Activated CD4-positive, alpha-beta memory T cell treated with anti-CD3 and anti-CD28 coated beads, Interleukin-2, amount 10 ng/mL, durations not matched to agents 7 days and 5 days (primary cell): Measurements from ENCODE around the gene CYS1. TPM values are rescaled to one million over a fixed set of nuclear protein-coding genes. Genes with fewer than 3 reads are reported as not detected.

Experiments used
- CTCF ChIA-PET: fragments of 350-600 bp; sonication (Branson Sonifier 250); formaldehyde crosslinking; loops from one replicate; lab custom pipeline; 2021; ENCODE audit warnings: antibody characterized with exemption, inconsistent platforms; lab: Charles Lee
- POLR2A ChIA-PET: fragments of 350-600 bp; sonication (Branson Sonifier 250); formaldehyde crosslinking; loops from one replicate; lab custom pipeline; 2021; ENCODE audit warnings: antibody characterized with exemption; lab: Charles Lee
- DNase-seq: peaks from one replicate; pipeline ENCODE4 v3.0.0-alpha.2; 2020
- H3K27ac Mint-ChIP-seq: one replicate; pipeline ENCODE4 v1.8.0; 2021; ENCODE audit warnings: mild to moderate bottlenecking, mixed read lengths
- H3K27me3 Mint-ChIP-seq: one replicate; pipeline ENCODE4 v1.8.0; 2021; ENCODE audit warnings: mixed read lengths
- H3K36me3 Mint-ChIP-seq: one replicate; pipeline ENCODE4 v1.8.0; 2021; ENCODE audit warnings: low read depth, mixed read lengths
- H3K4me1 Mint-ChIP-seq: one replicate; pipeline ENCODE4 v1.8.0; 2021; ENCODE audit warnings: mixed read lengths
- H3K4me3 Mint-ChIP-seq: one replicate; pipeline ENCODE4 v1.8.0; 2021; ENCODE audit warnings: mild to moderate bottlenecking, mixed read lengths
- H3K9me3 Mint-ChIP-seq: one replicate; pipeline ENCODE4 v1.8.0; 2021; ENCODE audit warnings: mixed read lengths
- total RNA-seq, 2 experiments: library from RNA; stranded (reverse); gene quantifications; one replicate each; pipeline ENCODE4 v1.2.3, GENCODE V29; 2021

Gene CYS1
- total RNA-seq, 2 experiments from 2014 or later: 0.40 to 0.71 TPM

DNA sequence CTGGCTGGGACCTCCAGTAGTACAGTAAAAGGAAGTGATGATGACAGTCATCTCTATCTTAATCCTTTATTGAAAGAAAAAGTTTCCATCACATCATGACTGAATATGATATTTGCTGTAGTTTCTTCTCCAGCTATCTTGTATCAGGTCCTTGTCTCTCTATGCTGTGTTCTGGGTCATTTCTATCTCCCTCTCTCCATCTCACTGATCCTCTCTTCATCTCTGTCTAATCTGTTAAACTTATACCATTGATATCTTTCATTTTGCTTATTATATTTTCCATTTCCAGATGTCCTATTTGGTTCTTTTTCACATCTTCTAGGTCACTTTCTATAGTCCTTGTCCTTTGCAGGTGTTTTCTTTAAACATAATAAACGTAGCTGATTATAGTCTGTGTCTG, 12.3 kb downstream of the CYS1 start:
- H3K36me3 Mint-ChIP-seq: no peaks in the 10 kb centered on the region
- H3K27me3 Mint-ChIP-seq: peaks cover 6% of the 10 kb centered on the region
- CTCF ChIA-PET: interaction anchor here (0.8 to 3.8 kb wide), 3 partner anchors 20 to 368 kb away, joined by 3 to 13 read pairs (median 4); no protein-coding TSS in a partner anchor
- peaks cover 14% of the 10 kb centered on the region for H3K4me1 Mint-ChIP-seq
- no peak overlapping the region for H3K27ac Mint-ChIP-seq
- peaks cover 5% of the 10 kb centered on the region for H3K9me3 Mint-ChIP-seq
- no peak for DNase-seq
- POLR2A ChIA-PET: interaction anchor here (0.9 kb wide), 1 partner anchor 367 kb away, joined by 3 read pairs; no protein-coding TSS in a partner anchor
- no peak overlapping the region for H3K4me3 Mint-ChIP-seq

DNA sequence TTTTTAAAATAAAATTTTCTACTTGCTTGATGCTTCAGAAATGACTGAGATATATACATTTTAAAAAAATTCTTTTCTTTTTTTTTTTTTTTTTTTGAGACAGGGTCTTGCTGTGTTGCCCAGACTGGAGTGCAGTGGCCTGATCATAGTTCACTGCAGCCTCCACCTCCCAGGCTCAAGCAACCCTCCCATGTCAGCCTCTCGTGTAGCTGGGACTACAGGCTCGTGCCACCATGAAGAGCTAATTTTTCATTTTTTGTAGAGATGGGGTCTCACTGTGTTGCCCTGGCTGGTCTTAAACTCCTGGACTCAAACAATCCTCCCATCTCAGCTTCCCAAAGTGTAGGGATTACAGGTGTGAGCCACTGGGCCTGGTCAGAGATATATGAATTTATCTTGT, 12.9 kb downstream of the CYS1 start:
- POLR2A ChIA-PET: interaction anchor here (0.9 kb wide), 1 partner anchor 368 kb away, joined by 3 read pairs; no protein-coding TSS in a partner anchor
- Mint-ChIP-seq H3K9me3 (peaks cover 5% of the 10 kb centered on the region), H3K4me1 (peaks cover 10% of the 10 kb centered on the region), H3K27me3 (peaks cover 2% of the 10 kb centered on the region), H3K4me3 (no peak overlapping the region), H3K36me3 (no peaks in the 10 kb centered on the region), H3K27ac (no peak overlapping the region)
- CTCF ChIA-PET: interaction anchor here (3.8 kb wide), 1 partner anchor 29 kb away, joined by 13 read pairs; no protein-coding TSS in a partner anchor
- no peak for DNase-seq

DNA sequence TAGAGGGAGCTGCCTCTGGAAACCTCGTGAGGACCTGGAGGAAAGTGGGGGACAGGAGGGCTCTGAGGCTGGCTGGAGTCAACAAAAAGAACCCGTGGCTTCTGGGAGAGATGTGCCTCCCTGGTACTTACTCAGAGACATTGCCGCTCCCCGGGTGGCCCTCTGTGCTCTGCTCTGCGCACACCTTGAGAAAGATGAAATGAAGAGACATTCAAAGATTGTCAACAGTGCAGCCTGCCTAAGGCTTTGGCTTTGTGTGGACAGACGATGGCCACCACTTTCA, 14.5 kb downstream of the CYS1 start:
- H3K4me1 Mint-ChIP-seq: peaks cover 10% of the 10 kb centered on the region
- peaks cover 5% of the 10 kb centered on the region for H3K27me3 Mint-ChIP-seq
- no peak overlapping the region for H3K27ac Mint-ChIP-seq
- no peaks in the 10 kb centered on the region for H3K36me3 Mint-ChIP-seq
- no peak overlapping the region for H3K4me3 Mint-ChIP-seq
- ChIA-PET POLR2A (no interaction called here), CTCF (no interaction called here)
- H3K9me3 Mint-ChIP-seq: peaks cover 5% of the 10 kb centered on the region
- DNase-seq: no peak

DNA sequence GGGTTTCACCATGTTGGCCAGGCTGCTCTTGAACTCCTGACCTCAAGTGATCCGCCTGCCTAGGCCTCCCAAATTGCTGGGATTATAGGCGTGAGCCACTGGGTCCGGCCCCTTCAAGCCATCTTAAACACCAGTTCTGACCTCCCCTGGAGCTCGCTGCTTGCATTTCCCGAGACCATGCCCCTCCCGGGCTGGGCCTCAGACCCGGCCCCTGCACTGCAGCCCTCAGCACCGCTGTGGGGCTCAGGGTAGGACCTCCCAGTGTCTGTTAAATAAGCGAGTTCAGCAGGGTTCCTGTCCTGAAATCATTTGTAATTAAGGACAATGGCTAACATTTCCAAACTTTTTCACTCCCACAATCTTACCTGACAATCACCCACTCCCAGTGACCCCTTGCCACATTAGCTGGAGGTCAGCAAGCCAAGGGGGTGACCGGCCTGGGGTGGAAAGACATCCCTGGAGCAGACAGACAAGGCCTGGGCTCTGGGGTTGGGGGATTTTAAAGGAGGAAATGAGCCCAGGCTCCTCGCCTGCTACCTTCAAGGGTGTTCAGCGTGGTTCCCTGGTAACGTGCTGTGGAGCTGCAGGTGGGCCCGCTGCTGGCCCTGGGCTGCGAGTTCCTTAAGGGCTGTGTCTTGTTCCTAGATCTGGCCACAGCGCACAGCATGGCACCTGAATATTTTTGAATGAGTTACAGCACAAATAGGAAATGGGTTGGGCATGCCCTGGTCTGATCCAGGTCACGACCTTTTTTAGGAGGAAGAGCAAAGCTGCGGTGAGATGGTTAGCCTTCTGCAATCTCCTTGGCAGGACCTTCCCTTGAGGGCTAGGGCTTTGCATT, 15.1 kb downstream of the CYS1 start:
- Mint-ChIP-seq H3K4me1 (peaks cover 10% of the 10 kb centered on the region), H3K9me3 (peaks cover 5% of the 10 kb centered on the region), H3K27ac (no peak overlapping the region), H3K36me3 (no peaks in the 10 kb centered on the region), H3K27me3 (peaks cover 5% of the 10 kb centered on the region), H3K4me3 (no peak overlapping the region)
- CTCF ChIA-PET: interaction anchor here (0.6 to 2.5 kb wide), 4 partner anchors 8 to 81 kb away, joined by 3 to 12 read pairs (median 4); no protein-coding TSS in a partner anchor
- POLR2A ChIA-PET: interaction anchor here (1.0 kb wide), 1 partner anchor 163 kb away, joined by 3 read pairs; no protein-coding TSS in a partner anchor
- DNase-seq: no peak

DNA sequence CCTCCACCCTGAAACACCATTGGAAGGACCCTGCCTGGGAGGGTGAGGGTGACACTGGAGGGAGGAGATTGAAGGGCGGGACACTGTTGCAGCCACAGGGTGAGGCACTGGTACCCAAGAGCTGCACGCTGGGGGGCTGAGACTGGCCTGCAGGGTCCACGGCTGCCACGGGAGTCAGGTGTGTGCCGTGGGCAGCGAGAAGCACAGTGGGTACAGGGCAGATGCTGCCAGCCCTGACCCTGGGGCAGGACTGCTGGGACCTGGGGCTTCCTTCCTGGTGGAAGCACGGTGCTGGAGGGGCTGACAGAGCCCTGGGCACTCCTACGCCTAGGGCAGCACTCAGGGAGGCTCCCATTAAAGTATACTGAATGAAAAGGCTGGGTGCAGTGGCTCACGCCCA, 16.6 kb downstream of the CYS1 start:
- H3K4me3 Mint-ChIP-seq: no peak overlapping the region
- peaks cover 5% of the 10 kb centered on the region for H3K9me3 Mint-ChIP-seq
- H3K36me3 Mint-ChIP-seq: no peaks in the 10 kb centered on the region
- ChIA-PET CTCF (interaction anchor here (1.5 to 2.5 kb wide), 4 partner anchors 9 to 250 kb away, joined by 3 to 12 read pairs (median 4); no protein-coding TSS in a partner anchor), POLR2A (no interaction called here)
- no peak overlapping the region for H3K27ac Mint-ChIP-seq
- no peak for DNase-seq
- peaks cover 5% of the 10 kb centered on the region for H3K27me3 Mint-ChIP-seq
- H3K4me1 Mint-ChIP-seq: peaks cover 10% of the 10 kb centered on the region

DNA sequence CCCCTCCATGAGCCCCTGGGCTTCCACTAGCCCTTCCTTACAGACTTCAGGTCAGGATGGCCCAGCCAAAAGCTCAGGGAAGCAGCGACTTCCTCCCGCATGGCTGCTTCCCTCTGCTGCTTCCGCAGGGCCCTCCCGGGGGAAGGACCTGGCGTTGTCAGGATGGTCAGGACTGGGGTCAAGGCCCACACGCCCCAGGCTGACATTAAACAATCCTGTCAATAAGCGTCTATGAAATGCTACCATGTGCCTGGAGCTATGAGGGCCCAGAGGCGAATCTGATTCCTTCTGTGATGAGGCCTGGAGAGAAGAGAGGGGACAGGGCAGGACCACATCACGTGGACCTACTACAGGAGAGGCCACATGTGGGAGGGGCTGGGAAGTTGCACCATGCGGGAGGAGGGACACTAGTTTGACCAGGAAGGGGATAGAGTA, 17.3 kb downstream of the CYS1 start:
- Mint-ChIP-seq H3K27me3 (peaks cover 4% of the 10 kb centered on the region), H3K36me3 (no peaks in the 10 kb centered on the region), H3K4me3 (no peak overlapping the region), H3K4me1 (peaks cover 10% of the 10 kb centered on the region), H3K9me3 (peaks cover 3% of the 10 kb centered on the region), H3K27ac (no peak overlapping the region)
- CTCF ChIA-PET: interaction anchor here (1.5 to 2.5 kb wide), 3 partner anchors 10 to 249 kb away, joined by 3 to 12 read pairs (median 4); no protein-coding TSS in a partner anchor
- POLR2A ChIA-PET: no interaction called here
- no peak for DNase-seq

DNA sequence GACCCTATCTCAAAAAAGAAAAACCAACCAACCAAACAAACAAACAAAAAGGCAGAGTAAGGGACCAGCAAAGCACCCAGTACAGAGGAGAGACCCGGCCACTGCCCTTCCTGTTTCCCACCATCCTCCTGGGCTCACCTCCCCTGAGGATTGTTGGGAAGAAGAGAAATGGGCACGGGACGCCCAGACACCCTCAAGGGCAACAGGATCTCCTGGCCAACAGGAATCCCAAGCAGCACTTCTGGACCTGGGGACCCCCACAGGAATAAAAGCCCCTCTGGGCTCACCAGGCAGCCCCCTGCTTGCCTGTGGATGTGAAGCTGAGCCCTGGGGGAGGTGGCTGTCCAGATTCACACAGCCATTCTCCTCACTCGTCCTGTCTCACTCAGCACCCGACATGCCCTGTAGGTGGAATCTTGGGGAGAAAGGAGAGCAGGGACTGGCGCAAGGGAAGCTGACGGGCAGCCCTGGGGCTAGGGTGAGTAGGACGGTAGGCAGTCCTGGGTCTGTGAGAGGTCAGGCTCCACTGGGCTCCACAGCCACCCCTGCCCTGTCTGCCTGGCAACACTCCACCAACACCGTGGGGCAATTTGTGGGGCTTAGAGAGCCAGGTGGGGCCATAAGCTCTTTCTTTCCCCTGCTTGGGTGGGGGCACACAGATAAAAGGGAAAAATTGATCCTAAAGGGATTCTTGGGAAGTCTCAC, 18.8 kb downstream of the CYS1 start:
- H3K27ac Mint-ChIP-seq: no peak overlapping the region
- POLR2A ChIA-PET: no interaction called here
- no peak for DNase-seq
- CTCF ChIA-PET: interaction anchor here (0.9 to 2.0 kb wide), 3 partner anchors 11 to 82 kb away, joined by 3 to 7 read pairs (median 4); no protein-coding TSS in a partner anchor
- H3K27me3 Mint-ChIP-seq: peaks cover 5% of the 10 kb centered on the region
- H3K4me3 Mint-ChIP-seq: no peak overlapping the region
- H3K4me1 Mint-ChIP-seq: peaks cover 13% of the 10 kb centered on the region
- no peaks in the 10 kb centered on the region for H3K36me3 Mint-ChIP-seq
- H3K9me3 Mint-ChIP-seq: no peaks in the 10 kb centered on the region

DNA sequence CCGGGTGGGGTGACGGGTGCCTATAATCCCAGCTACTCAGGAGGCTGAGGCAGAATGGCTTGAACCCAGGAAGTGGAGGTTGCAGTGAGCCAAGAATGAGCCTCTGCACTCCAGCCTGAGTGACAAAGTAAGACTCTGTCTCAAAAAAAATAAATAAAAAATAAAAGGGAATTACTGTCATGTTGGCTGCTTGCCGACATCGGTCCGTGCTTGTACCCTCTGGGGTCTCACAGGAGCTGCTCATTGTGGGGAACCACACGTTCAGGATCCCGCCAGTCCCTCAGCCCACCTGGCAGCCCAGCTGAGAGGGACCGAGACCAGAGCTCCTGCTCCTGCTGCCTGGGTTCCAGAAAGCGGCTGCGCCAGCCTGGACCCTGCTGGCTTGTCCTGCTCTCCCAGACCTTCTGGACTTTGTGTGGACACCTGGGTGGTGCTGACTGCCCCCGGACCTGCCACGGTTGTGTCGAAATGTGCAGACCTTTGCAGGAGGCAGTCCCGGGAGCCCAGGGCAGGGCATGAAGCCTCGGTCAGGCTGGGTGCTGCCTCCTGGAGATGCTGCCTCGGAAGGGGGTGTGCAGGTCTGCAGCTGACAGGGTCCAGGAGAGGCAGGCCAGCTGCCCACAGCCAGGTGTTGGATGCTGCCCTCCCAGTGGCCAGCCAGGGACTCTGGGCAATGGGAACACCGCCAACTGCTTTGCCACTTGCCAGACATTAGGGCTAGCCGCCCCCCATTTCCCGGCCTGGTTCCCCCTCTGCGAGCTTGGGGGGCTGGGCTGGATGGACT, 20.5 kb downstream of the CYS1 start:
- Mint-ChIP-seq H3K36me3 (peaks cover 3% of the 10 kb centered on the region), H3K27ac (no peak overlapping the region), H3K4me1 (peaks cover 5% of the 10 kb centered on the region), H3K4me3 (no peak overlapping the region), H3K27me3 (peaks cover 5% of the 10 kb centered on the region), H3K9me3 (no peaks in the 10 kb centered on the region)
- ChIA-PET POLR2A (no interaction called here), CTCF (interaction anchor here (1.5 to 2.0 kb wide), 2 partner anchors 75 kb away, joined by 4 to 6 read pairs; no protein-coding TSS in a partner anchor)
- DNase-seq: no peak

DNA sequence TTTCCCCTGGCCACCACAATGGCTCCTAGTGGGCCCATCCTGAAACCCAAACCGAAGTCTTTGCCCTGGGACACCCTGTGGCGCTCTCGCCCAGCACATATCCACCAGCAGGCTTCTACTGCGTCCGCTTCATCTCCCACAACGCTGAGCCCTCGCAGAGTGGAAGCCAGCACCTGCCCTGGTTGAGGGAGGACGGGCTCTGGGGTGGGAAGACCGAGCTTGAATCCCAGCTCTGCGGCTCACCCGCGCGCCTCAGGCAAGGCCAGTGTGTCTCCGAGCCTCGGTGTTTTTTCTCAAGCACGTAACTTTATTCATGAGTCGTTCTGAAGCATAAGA, 21.2 kb downstream of the CYS1 start:
- Mint-ChIP-seq H3K4me3 (no peak overlapping the region), H3K36me3 (peaks cover 11% of the 10 kb centered on the region), H3K4me1 (peaks cover 5% of the 10 kb centered on the region), H3K27me3 (peaks cover 5% of the 10 kb centered on the region), H3K9me3 (no peaks in the 10 kb centered on the region), H3K27ac (no peak overlapping the region)
- no peak for DNase-seq
- CTCF ChIA-PET: interaction anchor here (1.5 kb wide), 1 partner anchor 75 kb away, joined by 6 read pairs; no protein-coding TSS in a partner anchor
- POLR2A ChIA-PET: no interaction called here

DNA sequence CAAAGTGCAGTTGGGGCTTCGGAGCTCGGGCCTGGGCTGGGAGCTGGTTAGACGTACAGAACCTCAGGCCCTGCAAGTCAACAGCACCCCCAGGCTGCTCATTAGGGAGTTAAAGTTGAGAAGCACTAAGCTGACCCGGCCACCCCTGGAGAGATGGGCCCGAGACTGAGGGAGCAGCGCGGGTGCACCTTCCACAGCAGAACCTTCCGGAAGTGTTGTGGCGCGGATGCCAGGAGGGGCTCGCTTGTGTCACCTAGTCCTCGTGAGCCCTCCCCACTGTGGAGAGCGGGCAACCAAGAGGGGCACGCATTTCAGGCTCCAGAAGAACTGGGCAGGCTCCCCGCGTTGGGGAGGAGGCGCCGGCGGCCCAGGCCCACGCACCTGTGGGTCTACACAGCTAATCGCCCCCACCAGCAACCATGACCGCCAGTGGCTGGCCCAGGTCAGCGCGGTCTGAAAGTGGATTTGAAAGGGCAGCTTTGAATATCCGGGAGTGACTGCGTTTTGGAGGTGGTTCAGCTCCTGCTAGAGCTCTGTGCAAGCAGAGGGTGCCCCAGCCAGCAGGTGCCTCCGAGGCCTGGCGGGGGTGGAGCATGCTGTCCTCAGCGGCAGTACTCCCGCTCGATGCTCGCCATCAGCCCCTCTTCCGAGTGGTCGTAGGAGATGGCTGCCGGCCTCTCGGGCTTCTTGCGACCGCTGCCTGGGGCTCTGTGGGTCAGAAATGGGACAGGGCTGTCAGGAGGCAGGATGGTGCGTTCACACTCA, 21.8 kb downstream of the CYS1 start:
- Mint-ChIP-seq H3K36me3 (peaks cover 15% of the 10 kb centered on the region), H3K4me1 (peaks cover 5% of the 10 kb centered on the region), H3K4me3 (no peak overlapping the region), H3K27me3 (peaks cover 5% of the 10 kb centered on the region), H3K27ac (no peak overlapping the region), H3K9me3 (no peaks in the 10 kb centered on the region)
- CTCF ChIA-PET: interaction anchor here (1.5 kb wide), 1 partner anchor 74 kb away, joined by 6 read pairs; no protein-coding TSS in a partner anchor
- no peak for DNase-seq
- POLR2A ChIA-PET: no interaction called here

DNA sequence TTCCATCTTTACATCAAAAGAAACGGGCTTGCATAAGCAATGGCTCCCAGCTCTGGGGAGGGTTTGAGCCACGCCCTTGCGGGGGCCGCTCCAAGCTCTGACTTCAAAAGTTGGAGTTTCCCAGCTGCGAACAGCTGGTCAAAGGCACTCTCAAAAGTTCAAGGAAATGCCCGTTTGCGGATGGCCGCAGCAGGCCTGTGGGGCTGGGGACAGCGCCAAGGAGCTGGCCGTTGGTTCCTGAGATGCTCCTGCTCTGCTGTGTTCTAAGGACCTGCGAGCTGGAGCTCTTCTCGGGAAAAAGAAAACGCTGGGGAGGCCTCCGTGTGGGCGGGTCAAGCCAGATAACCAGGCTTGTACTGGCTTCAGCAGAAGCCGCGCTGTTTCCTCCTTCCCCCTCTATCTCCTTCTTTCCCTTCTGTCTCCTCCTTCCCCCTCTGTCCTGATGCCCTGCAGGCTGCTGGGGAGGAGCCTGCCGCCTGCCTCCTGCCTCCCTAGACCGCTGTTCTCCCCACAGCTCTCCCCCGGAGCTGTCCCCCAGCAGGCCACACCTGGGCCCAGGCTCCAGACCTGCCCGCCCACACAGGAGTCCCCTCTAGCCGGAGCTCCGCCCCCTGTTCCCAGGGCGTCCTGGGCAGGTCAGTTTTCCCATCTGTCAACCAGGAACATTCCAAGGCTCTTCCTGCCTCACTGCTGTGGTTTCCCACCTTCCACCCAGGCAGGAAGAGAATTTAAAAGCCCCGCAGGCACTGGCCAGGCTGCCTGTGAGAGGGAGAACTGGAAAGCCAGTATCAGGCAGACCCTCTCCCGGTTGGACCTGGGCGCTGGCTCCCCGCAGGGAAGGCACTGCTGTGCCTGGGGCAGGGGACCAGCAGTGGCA, 22.7 kb downstream of the CYS1 start:
- ChIA-PET POLR2A (interaction anchor here (1.2 kb wide), 1 partner anchor 44 kb away, joined by 3 read pairs; no protein-coding TSS in a partner anchor), CTCF (interaction anchor here (0.7 to 1.5 kb wide), 6 partner anchors 9 to 73 kb away, joined by 3 to 10 read pairs (median 4); no protein-coding TSS in a partner anchor)
- no peak for DNase-seq
- no peak overlapping the region for H3K4me3 Mint-ChIP-seq
- peaks cover 5% of the 10 kb centered on the region for H3K4me1 Mint-ChIP-seq
- peaks cover 5% of the 10 kb centered on the region for H3K27me3 Mint-ChIP-seq
- peaks cover 25% of the 10 kb centered on the region for H3K36me3 Mint-ChIP-seq
- no peak overlapping the region for H3K27ac Mint-ChIP-seq
- no peaks in the 10 kb centered on the region for H3K9me3 Mint-ChIP-seq
